AG09319 (cell line): Measurements from ENCODE around the gene SMIM21.

ENCODE experiments used
- DNase-seq: peaks from one replicate; pipeline ENCODE4 v3.0.0-alpha.2; 2010; ENCODE audit warnings: low read depth; ENCODE audit errors: extremely low read depth
- TF ChIP-seq, protein P1 (sequence below): IDR thresholded peaks from 2 replicates; pipeline ENCODE4 v1.5.1; 2011; ENCODE audit warnings: low read depth, mild to moderate bottlenecking, inconsistent platforms, low read length, moderate library complexity

SMIM21 gene

GRCh38 chr18:75393721-75394120, 33.8 kb downstream of the SMIM21 start:
- DNase-seq: no peak
- TF ChIP-seq, protein P1, sequence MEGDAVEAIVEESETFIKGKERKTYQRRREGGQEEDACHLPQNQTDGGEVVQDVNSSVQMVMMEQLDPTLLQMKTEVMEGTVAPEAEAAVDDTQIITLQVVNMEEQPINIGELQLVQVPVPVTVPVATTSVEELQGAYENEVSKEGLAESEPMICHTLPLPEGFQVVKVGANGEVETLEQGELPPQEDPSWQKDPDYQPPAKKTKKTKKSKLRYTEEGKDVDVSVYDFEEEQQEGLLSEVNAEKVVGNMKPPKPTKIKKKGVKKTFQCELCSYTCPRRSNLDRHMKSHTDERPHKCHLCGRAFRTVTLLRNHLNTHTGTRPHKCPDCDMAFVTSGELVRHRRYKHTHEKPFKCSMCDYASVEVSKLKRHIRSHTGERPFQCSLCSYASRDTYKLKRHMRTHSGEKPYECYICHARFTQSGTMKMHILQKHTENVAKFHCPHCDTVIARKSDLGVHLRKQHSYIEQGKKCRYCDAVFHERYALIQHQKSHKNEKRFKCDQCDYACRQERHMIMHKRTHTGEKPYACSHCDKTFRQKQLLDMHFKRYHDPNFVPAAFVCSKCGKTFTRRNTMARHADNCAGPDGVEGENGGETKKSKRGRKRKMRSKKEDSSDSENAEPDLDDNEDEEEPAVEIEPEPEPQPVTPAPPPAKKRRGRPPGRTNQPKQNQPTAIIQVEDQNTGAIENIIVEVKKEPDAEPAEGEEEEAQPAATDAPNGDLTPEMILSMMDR: no peak

DNA sequence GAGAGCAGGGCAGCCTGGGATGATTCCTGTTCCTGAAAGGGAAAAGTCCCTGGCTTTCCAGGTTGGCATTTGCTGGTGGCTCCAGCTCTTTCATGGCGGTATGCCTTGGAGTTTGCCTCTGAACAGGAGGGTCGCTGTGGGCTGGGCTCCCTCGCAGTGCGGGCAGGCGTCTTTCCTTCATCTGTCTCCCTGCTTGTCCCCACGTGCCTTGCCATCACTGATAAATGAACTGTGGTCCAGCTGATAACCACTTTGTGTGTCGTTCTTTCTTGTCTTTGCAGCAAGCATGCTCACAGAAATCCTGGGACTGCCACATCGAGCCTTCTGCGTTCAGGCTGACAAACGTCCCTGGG, 35.3 kb downstream of the SMIM21 start:
- TF ChIP-seq, protein P1: no peak
- no peak for DNase-seq

DNA sequence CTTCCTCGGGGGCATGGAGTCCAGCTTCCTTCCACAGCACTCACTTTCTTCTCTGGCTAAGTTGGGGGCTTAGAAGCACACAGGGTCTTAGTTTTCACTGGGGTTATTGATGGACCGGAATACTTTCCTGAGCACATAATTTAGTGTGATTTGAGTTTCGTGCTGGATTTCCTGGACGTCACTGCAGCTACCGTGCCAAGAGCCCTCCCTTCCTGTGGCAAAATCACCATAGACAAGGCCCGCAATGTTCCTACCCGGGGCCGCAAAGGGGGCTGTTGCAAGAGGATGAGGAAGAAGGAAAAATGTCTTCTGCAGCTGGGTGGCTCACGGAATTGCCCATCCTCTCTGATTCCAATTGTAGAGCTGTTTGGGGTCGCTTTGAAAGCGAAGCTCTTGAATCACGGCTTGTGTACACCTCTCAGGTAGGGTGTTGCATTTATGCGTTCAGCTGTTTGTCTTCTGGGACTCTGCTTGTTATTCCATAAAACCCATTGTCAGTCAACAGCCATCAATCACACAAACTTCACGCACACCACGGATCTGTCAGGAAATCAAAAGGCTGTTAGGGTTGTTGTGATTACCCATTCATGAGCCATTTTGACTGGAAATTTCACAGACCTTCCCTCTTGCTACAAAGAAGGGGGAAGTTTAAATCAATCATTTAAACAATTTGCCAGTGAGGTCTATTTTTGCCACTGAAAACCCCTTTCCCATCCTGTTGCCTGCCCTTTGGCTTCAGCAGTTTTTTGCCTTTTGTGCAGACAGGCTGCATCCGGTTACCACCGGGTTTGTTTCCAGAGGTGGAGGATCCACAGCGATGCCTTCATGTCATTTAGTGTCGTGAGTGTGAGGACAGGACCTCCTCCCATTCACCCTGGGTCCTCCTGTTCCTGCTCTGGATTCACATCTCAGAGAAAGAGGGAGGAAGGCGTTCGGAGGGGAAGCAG, 36.0 kb downstream of the SMIM21 start:
- TF ChIP-seq, protein P1: no peak
- no peak for DNase-seq

GRCh38 chr18:75390854-75391253, 36.6 kb downstream of the SMIM21 start:
- no peak for DNase-seq
- TF ChIP-seq, protein P1: no peak

DNA sequence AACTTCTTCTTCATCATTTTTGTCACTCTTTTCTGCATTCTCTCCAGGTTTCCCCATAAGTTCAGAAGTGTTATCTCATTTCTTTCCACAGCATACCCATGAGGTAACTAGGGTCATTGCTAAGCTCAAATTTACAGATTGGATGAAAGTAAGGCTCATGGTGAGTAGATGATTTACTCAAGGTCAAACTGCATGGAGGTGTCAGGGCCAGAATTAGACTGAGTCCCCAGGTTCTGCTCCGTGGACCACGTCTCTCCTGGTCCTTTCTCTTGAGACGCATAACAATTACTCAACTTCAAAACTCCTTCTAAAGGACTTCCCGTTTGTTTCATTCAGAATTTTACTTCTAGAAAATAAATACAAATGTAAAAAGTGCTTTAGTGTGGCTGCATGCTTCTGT, 43.4 kb downstream of the SMIM21 start:
- TF ChIP-seq, protein P1: no peak
- no peak for DNase-seq

- TF ChIP-seq, protein P1: no peak
- DNase-seq: no peak
These were observed 48.9 kb downstream of the SMIM21 start for GRCh38 chr18:75378376-75379315.

GRCh38 chr18:75377926-75378325, 49.6 kb downstream of the SMIM21 start:
- TF ChIP-seq, protein P1: no peak
- no peak for DNase-seq
